Smooth muscle cell (in vitro differentiated cells): ENCODE results near the gene ENTPD2. TPM values are rescaled to one million over a fixed set of nuclear protein-coding genes. Genes with fewer than 3 reads are reported as not detected.
A peak's percentile ranks its signal among the peaks of the same experiment; 100 is the strongest.

Experiments used
- DNase-seq: peaks from one replicate; lab custom pipeline; 2025; ENCODE audit not compliant: unreplicated experiment; lab: John Stamatoyannopoulos, UW
- H2AFZ ChIP-seq: fragments of 200-600 bp; sonication (generic); 2 replicates; pipeline ENCODE4 v1.6.0; 2016; ENCODE audit warnings: antibody characterized with exemption, low read depth, mild to moderate bottlenecking
- H3F3A ChIP-seq: fragments of 200-600 bp; sonication (generic); 2 replicates; pipeline ENCODE4 v1.6.0; 2017; ENCODE audit warnings: antibody characterized with exemption, low read depth
- H3K27ac ChIP-seq: fragments of 200-600 bp; sonication (generic); 2 replicates; pipeline ENCODE4 v1.5.1; 2016; ENCODE audit warnings: low read depth, mild to moderate bottlenecking
- H3K27me3 ChIP-seq: fragments of 200-600 bp; sonication (generic); 2 replicates; pipeline ENCODE4 v1.6.1; 2016; ENCODE audit warnings: low read depth, mild to moderate bottlenecking
- H3K36me3 ChIP-seq: fragments of 200-600 bp; sonication (generic); 2 replicates; pipeline ENCODE4 v1.5.1; 2016; ENCODE audit warnings: low read depth
- H3K4me1 ChIP-seq: fragments of 200-600 bp; sonication (generic); 2 replicates; pipeline ENCODE4 v1.5.1; 2016; ENCODE audit warnings: low read depth
- H3K4me2 ChIP-seq: fragments of 200-600 bp; sonication (generic); 2 replicates; pipeline ENCODE4 v1.6.0; 2016; ENCODE audit warnings: mild to moderate bottlenecking
- H3K4me3 ChIP-seq: fragments of 200-600 bp; sonication (generic); 2 replicates; pipeline ENCODE4 v1.5.1; 2016; ENCODE audit warnings: mild to moderate bottlenecking
- H3K79me2 ChIP-seq: fragments of 200-600 bp; sonication (generic); 2 replicates; pipeline ENCODE4 v1.6.0; 2016; ENCODE audit warnings: low read depth, mild to moderate bottlenecking
- H3K9ac ChIP-seq: fragments of 200-600 bp; sonication (generic); 2 replicates; pipeline ENCODE4 v1.6.0; 2016; ENCODE audit warnings: low read depth
- H3K9me3 ChIP-seq: fragments of 200-600 bp; sonication (generic); replicated peaks from 2 replicates; pipeline ENCODE4 v1.5.1; 2016; ENCODE audit warnings: low read depth
- H4K20me1 ChIP-seq: fragments of 200-600 bp; sonication (generic); 2 replicates; pipeline ENCODE4 v1.6.0; 2016; ENCODE audit warnings: low read depth
- CTCF ChIP-seq: fragments of 200-600 bp; sonication (generic); IDR thresholded peaks from 2 replicates; pipeline ENCODE4 v1.5.1; 2017; ENCODE audit warnings: borderline replicate concordance, mild to moderate bottlenecking, antibody characterized with exemption; ENCODE audit not compliant: insufficient read depth, poor library complexity, severe bottlenecking
- WGBS: methylation state at CpG from one replicate; pipeline ENCODE4 v1.1.7; 2016; ENCODE audit warnings: low lambda C conversion rate; 5-methylcytosine and 5-hydroxymethylcytosine counted together
- polyA plus RNA-seq: library from polyadenylated mRNA; unstranded; fragments of >200 nt; fragmentation: Nextera tagmentation; extraction: Ambion mirVana; gene quantifications from 2 replicates; pipeline ENCODE4 v1.2.1, GENCODE V29; 2016
- total RNA-seq: library from RNA; depleted of rRNA; stranded (reverse); fragments of >200 nt; gene quantifications from 2 replicates; pipeline ENCODE4 v1.2.3, GENCODE V29; 2014

Gene ENTPD2
- total and polyA plus RNA-seq, 2 experiments from 2014 or later, result 0.30 TPM; not detected in 1

GRCh38 chr9:137086531-137087408 lies 32.9 kb upstream of the ENTPD2 start, which contains the start of gene MAN1B1:
TSS of gene MAN1B1 (plus strand) at chr9:137086985. CDS start at chr9:137087000, 15 bp downstream.
- Histone ChIP-seq H3K36me3 (no peaks in the 10 kb centered on the region), H3K4me2 (peak within 1 kb of the TSS; percentile 96), H3K9me3 (no peaks in the 10 kb centered on the region), H3F3A (peaks cover 29% of the 10 kb centered on the region), H3K79me2 (peaks cover 19% of the 10 kb centered on the region), H2AFZ (peak within 1 kb of the TSS; percentile 81), H4K20me1 (peaks cover 6% of the 10 kb centered on the region), H3K9ac (peak within 1 kb of the TSS; percentile 86), H3K27me3 (no peaks in the 10 kb centered on the region), H3K27ac (peak within 1 kb of the TSS; percentile 79), H3K4me3 (peak within 1 kb of the TSS; percentile 75), H3K4me1 (peaks cover 20% of the 10 kb centered on the region)
- TF ChIP-seq CTCF, result no peak
- WGBS, result 1% methylated on average over 94 of the region's 101 CpGs
- peak; percentile 91 for DNase-seq

- Histone ChIP-seq H3F3A (peaks cover 29% of the 10 kb centered on the region), H2AFZ (peak overlapping the region; percentile 34), H3K79me2 (peaks cover 19% of the 10 kb centered on the region), H4K20me1 (peaks cover 4% of the 10 kb centered on the region), H3K36me3 (no peaks in the 10 kb centered on the region), H3K9ac (peak overlapping the region; percentile 74), H3K4me2 (peak overlapping the region; percentile 96), H3K27me3 (no peaks in the 10 kb centered on the region), H3K4me3 (peak overlapping the region; percentile 75), H3K9me3 (no peaks in the 10 kb centered on the region), H3K4me1 (peaks cover 20% of the 10 kb centered on the region), H3K27ac (peak overlapping the region; percentile 79)
- 3% methylated on average over 40 of the region's 58 CpGs for WGBS
- DNase-seq, result peak; percentile 58
- no peak for TF ChIP-seq CTCF
Measured at GRCh38 chr9:137085920-137086530, 32.2 kb upstream of the ENTPD2 start.

- Histone ChIP-seq H3F3A (peaks cover 29% of the 10 kb centered on the region), H4K20me1 (peaks cover 14% of the 10 kb centered on the region), H2AFZ (no peak overlapping the region), H3K4me2 (peak overlapping the region; percentile 19), H3K4me3 (no peak overlapping the region), H3K36me3 (no peaks in the 10 kb centered on the region), H3K4me1 (peaks cover 20% of the 10 kb centered on the region), H3K9ac (no peak overlapping the region), H3K9me3 (no peaks in the 10 kb centered on the region), H3K27me3 (no peaks in the 10 kb centered on the region), H3K27ac (peak overlapping the region; percentile 83), H3K79me2 (peaks cover 16% of the 10 kb centered on the region)
- no peak for TF ChIP-seq CTCF
- 83% methylated on average over 9 of the region's 9 CpGs for WGBS
- DNase-seq, result no peak
Measured at GRCh38 chr9:137084526-137084925, 30.7 kb upstream of the ENTPD2 start.
